Upper lobe of left lung (tissue), 4 donors: Measurements from ENCODE around the gene BLID.

ENCODE experiments used
- POLR2A ChIP-seq, 4 donors: fragments of 450-650 bp; IDR thresholded peaks; one replicate each; pipeline ENCODE4 v1.5.1; 2016 to 2017; ENCODE audit warnings: antibody characterized with exemption in 4 of 4, mild to moderate bottlenecking in 2 of 4
- POLR2AphosphoS5 ChIP-seq, 2 donors: sonication (generic); formaldehyde crosslinking; IDR thresholded peaks; one replicate each; pipeline ENCODE4 v1.5.1; 2017; ENCODE audit warnings: antibody characterized with exemption in 2 of 2
- TF ChIP-seq, protein P1 (sequence below), 6 experiments: fragments of 450-650 bp in 4 of 6; fragments of 200-600 bp in 2 of 6; sonication (generic) in 2 of 6; IDR thresholded peaks; one replicate each; pipeline ENCODE4 v1.5.1; 2016 to 2019; ENCODE audit warnings: antibody characterized with exemption in 6 of 6

DNA sequence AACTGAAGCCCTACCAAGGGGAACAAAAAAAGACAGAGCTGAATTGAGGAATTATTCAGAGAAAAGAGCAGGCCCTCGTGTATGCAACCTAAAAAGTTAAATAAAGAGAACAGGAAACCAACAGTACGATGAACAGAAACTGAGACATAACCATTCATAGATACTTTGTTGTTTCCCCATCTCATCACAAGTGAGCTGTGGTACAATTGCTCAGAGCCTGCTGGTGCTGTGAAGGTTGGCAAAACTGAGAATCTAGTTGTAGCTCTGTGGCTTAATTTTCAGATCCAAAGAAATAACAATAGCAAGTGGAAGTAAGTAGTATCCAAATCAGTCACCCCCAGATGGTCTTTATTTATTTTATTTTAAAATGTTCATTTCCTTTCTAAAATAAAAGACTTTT, 37.7 kb upstream of the BLID start:
- TF ChIP-seq, protein P1, sequence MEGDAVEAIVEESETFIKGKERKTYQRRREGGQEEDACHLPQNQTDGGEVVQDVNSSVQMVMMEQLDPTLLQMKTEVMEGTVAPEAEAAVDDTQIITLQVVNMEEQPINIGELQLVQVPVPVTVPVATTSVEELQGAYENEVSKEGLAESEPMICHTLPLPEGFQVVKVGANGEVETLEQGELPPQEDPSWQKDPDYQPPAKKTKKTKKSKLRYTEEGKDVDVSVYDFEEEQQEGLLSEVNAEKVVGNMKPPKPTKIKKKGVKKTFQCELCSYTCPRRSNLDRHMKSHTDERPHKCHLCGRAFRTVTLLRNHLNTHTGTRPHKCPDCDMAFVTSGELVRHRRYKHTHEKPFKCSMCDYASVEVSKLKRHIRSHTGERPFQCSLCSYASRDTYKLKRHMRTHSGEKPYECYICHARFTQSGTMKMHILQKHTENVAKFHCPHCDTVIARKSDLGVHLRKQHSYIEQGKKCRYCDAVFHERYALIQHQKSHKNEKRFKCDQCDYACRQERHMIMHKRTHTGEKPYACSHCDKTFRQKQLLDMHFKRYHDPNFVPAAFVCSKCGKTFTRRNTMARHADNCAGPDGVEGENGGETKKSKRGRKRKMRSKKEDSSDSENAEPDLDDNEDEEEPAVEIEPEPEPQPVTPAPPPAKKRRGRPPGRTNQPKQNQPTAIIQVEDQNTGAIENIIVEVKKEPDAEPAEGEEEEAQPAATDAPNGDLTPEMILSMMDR (IDR thresholded peaks at IDR 0.05) = no peak
- TF ChIP-seq POLR2AphosphoS5 (IDR thresholded peaks at IDR 0.05) (no peak), POLR2A (IDR thresholded peaks at IDR 0.05) (no peak)
